Measurements from ENCODE around the gene BEST1. TPM values are rescaled to one million over a fixed set of nuclear protein-coding genes. Genes with fewer than 3 reads are reported as not detected.

The BEST1 gene
- total RNA-seq, 4 donors from 2014 or later: 0.40 to 3.7 (median 2.6) TPM

GRCh38 chr11:61947486-61948210 is 2.5 kb upstream of the BEST1 start:
- H3K4me1 ChIP-seq: peaks cover 7 to 14% (median 10%) of the 10 kb centered on the region in 4 donors
- peak; percentile 86 to 92 (median 90) for TF ChIP-seq CTCF (IDR thresholded peaks at IDR 0.05)
- TF ChIP-seq POLR2AphosphoS5 (IDR thresholded peaks at IDR 0.05): peak in 2 of 3 donors; percentile 22 to 31
- TF ChIP-seq POLR2A (IDR thresholded peaks at IDR 0.05): no peak
- DNase-seq: peak; percentile 88
- in situ Hi-C loops (cut with MboI; ENCODE audit: low pct_ligation_motif_present in 1 of 4, low pct_unique_long_range_greater_than_20kb in 1 of 4, low sequenced_read_pairs in 3 of 4): loop anchor here in 3 of 4 donors (5.0 to 10.0 kb wide), 2 partner anchors 50 to 53 kb away; partner anchors contain the start of gene FADS3 (in 2 of the 3)
- intact Hi-C loops (cut with DNase I; ENCODE audit: low total_unique reads): loop anchor here (2.0 to 10.0 kb wide), 2 partner anchors 51 to 137 kb away; no protein-coding TSS in a partner anchor
- H3K9me3 ChIP-seq: no peaks in the 10 kb centered on the region
- no peak overlapping the region for H3K27ac ChIP-seq
- no peak overlapping the region for H3K4me3 ChIP-seq
- 2 to 17% methylated on average over 2 to 8 of the region's 8 CpGs for WGBS, 2 donors (ENCODE audit: low coverage in 1 of 2)
- no peaks in the 10 kb centered on the region for H3K27me3 ChIP-seq
- no peaks in the 10 kb centered on the region for H3K36me3 ChIP-seq

GRCh38 chr11:61948505-61948904 is 1.6 kb upstream of the BEST1 start:
- H3K9me3 ChIP-seq: no peaks in the 10 kb centered on the region
- H3K27me3 ChIP-seq: no peaks in the 10 kb centered on the region
- H3K36me3 ChIP-seq: no peaks in the 10 kb centered on the region
- H3K4me1 ChIP-seq: peaks cover 7 to 14% (median 10%) of the 10 kb centered on the region in 4 donors
- WGBS, 2 donors (ENCODE audit: low coverage in 1 of 2): 68 to 96% methylated on average over 4 to 7 of the region's 7 CpGs
- in situ Hi-C loops (cut with MboI; ENCODE audit: low pct_ligation_motif_present in 1 of 4, low pct_unique_long_range_greater_than_20kb in 1 of 4, low sequenced_read_pairs in 3 of 4) (loop anchor here in 3 of 4 donors (5.0 to 10.0 kb wide), 2 partner anchors 51 to 54 kb away; partner anchors contain the start of gene FADS3 (in 2 of the 3)), intact Hi-C loops (cut with DNase I; ENCODE audit: low total_unique reads) (loop anchor here (10.0 kb wide), 1 partner anchor 136 kb away; no protein-coding TSS in a partner anchor)
- DNase-seq: no peak
- TF ChIP-seq EP300 (IDR thresholded peaks at IDR 0.05; ENCODE audit: low read depth) (no peak), CTCF (IDR thresholded peaks at IDR 0.05) (no peak), POLR2AphosphoS5 (IDR thresholded peaks at IDR 0.05) (no peak), POLR2A (IDR thresholded peaks at IDR 0.05) (no peak)
- no peak overlapping the region for H3K27ac ChIP-seq
- no peak overlapping the region for H3K4me3 ChIP-seq

DNA sequence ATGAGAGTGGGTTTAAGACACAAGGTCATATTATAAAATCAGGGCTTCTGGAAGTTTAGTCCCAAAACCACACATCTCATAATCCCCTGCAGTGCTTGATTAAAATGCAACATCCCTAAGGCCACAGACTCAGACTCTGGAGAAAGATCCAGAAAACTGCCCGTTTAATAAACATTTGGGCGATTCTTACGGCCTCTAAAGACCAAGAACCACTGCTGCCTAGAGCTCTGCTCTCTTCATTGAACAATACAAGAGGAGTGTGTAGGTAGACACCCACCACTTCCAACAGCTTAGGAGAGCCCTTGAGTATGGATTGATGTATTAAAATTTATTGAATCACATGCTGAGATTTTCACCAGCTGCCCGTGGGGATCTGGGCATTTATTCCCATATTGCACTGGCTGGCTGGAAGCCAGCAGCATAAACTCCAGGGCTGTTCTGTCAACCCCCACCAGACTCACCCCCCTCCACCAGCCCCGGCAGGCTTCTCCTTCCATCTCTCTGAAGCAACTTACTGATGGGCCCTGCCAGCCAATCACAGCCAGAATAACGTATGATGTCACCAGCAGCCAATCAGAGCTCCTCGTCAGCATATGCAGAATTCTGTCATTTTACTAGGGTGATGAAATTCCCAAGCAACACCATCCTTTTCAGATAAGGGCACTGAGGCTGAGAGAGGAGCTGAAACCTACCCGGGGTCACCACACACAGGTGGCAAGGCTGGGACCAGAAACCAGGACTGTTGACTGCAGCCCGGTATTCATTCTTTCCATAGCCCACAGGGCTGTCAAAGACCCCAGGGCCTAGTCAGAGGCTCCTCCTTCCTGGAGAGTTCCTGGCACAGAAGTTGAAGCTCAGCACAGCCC is 749 bp upstream of the BEST1 start:
- peak overlapping the region in 3 of 4 donors; percentile 44 to 47 (median 44) for H3K27ac ChIP-seq
- H3K4me3 ChIP-seq: no peak overlapping the region
- H3K27me3 ChIP-seq: peaks cover 6% of the 10 kb centered on the region
- WGBS, 2 donors (ENCODE audit: low coverage in 1 of 2): 18 to 52% methylated on average over 3 to 9 of the region's 9 CpGs
- H3K9me3 ChIP-seq: no peaks in the 10 kb centered on the region
- no peaks in the 10 kb centered on the region for H3K36me3 ChIP-seq
- in situ Hi-C loops (cut with MboI; ENCODE audit: low pct_ligation_motif_present in 1 of 4, low pct_unique_long_range_greater_than_20kb in 1 of 4, low sequenced_read_pairs in 3 of 4) (loop anchor here in 3 of 4 donors (5.0 to 10.0 kb wide), 3 partner anchors 52 to 155 kb away; partner anchors contain the start of genes FADS3 (in 2 of the 3), FEN1 (in 1 of the 3) and TMEM258 (in 1 of the 3)), intact Hi-C loops (cut with DNase I; ENCODE audit: low total_unique reads) (loop anchor here (10.0 kb wide), 1 partner anchor 135 kb away; no protein-coding TSS in a partner anchor)
- peaks cover 7 to 14% (median 10%) of the 10 kb centered on the region in 4 donors for H3K4me1 ChIP-seq
- TF ChIP-seq POLR2A (IDR thresholded peaks at IDR 0.05) (no peak), POLR2AphosphoS5 (IDR thresholded peaks at IDR 0.05) (peak in 2 of 3 donors; percentile 13 to 27), CTCF (IDR thresholded peaks at IDR 0.05) (no peak)
- peak; percentile 64 for DNase-seq
